ENCODE data around the gene DACH1.

Gene DACH1

DNA sequence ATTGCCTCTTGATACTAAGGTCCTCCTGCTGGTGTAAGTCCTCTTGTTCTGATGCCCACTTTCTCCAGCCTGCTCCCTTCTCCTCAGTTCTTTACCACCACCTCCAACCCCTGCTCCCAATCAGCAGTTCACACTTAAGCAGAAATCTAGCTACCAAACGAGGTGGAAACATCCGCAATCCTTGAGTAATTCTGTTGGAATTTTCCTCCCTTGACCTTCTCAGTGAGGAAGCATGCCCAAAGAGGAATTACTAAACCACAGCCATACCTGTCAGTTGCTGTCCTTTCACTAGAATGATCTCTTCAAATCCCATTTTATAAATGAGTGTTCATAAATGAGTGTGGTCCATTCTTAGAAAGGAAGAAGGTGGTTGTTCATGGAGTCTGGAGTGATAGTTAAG, 289.9 kb downstream of the DACH1 start:
- H3K4me3 ChIP-seq (ENCODE audit: low read depth, low read length) = no peak overlapping the region
- TF ChIP-seq, protein P1, sequence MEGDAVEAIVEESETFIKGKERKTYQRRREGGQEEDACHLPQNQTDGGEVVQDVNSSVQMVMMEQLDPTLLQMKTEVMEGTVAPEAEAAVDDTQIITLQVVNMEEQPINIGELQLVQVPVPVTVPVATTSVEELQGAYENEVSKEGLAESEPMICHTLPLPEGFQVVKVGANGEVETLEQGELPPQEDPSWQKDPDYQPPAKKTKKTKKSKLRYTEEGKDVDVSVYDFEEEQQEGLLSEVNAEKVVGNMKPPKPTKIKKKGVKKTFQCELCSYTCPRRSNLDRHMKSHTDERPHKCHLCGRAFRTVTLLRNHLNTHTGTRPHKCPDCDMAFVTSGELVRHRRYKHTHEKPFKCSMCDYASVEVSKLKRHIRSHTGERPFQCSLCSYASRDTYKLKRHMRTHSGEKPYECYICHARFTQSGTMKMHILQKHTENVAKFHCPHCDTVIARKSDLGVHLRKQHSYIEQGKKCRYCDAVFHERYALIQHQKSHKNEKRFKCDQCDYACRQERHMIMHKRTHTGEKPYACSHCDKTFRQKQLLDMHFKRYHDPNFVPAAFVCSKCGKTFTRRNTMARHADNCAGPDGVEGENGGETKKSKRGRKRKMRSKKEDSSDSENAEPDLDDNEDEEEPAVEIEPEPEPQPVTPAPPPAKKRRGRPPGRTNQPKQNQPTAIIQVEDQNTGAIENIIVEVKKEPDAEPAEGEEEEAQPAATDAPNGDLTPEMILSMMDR (IDR thresholded peaks at IDR 0.05; ENCODE audit: control insufficient read depth, extremely low read depth, insufficient read depth) = no peak
- DNase-seq (ENCODE audit: low read depth) = no peak

DNA sequence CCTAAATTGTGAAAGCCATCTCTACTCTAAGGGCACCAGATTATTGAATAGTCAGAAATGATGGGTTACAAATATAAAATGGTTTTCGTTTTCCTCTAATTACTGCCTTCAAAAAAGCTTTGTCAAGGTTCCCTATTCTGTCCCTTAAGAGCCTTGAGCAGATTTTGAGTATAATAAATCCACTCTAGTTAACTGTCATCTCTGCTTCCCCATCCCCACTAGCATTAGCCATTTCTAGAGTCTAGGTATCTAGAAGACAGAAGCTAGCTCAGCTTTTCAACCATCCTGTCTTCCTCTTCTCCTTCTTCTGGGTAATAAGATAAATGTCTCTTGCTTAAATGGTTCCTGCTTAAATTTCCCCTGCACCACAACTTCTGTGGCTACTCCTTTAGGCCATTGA, 290.4 kb downstream of the DACH1 start:
- no peak for DNase-seq (ENCODE audit: low read depth)
- H3K4me3 ChIP-seq (ENCODE audit: low read depth, low read length) = no peak overlapping the region
- TF ChIP-seq, protein P1 (IDR thresholded peaks at IDR 0.05; ENCODE audit: control insufficient read depth, extremely low read depth, insufficient read depth) = no peak

DNA sequence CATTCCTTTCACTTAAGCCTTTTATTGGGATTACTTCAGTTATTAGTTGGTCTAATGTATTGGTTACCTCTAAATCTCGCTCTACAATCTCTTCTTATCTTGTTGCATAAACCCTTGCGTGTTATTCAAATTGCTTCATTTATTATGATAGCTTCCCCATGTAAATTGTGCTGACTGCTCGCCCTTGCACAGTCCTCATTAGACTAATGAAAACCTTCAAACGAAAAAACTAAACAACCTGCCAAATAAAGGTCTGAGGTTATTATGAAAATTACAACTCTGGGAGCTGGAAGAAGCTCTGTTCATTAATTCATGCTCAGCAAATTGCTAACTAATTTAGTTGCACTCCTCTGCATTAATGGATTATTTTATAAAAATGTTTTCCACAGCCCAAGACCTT, 320.1 kb downstream of the DACH1 start:
- H3K4me3 ChIP-seq (ENCODE audit: low read depth, low read length) = no peak overlapping the region
- TF ChIP-seq, protein P1 (IDR thresholded peaks at IDR 0.05; ENCODE audit: control insufficient read depth, extremely low read depth, insufficient read depth) = no peak

DNA sequence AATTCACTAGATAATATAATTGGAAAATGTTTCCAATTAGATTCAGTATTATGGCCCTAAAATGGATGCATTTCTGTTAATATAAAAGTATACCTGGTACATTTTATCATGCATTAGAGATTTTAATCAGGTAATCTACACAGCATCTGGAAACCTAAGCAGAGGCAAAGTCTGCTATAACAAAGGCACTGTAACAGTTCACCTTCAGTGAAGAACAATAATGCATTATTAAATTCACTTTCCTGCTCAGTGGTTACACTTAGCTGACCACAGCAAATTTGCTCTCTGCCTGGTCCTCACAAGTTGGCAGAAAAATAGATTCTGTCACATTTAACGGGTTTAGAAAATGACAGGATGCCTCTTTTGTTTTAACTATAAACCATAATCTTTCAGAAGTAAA, 326.9 kb downstream of the DACH1 start:
- H3K4me3 ChIP-seq (ENCODE audit: low read depth, low read length) = no peak overlapping the region
- DNase-seq (ENCODE audit: low read depth) = no peak
- TF ChIP-seq, protein P1 (IDR thresholded peaks at IDR 0.05; ENCODE audit: control insufficient read depth, extremely low read depth, insufficient read depth) = no peak

More for the DNA sequence above, 320.1 kb downstream of the DACH1 start:
- DNase-seq (ENCODE audit: low read depth) = no peak

DNA sequence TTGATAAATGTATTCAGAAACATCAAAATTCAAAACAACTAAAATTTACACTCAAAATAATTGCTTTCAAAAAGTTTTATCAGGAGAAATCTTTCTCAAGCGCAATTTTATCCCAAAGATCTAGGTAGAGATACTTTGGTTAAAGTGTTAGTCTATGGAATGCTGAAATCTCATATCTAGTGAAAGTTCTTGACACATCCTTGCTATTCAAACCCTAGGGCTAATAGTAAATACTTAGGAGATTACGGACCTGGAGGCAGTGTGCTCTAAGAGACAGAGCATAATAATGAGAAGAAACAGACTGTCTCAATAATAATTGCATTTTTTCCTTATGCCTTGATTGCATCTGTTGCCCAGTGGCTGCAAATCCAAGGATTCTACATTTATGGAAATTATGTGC, 330.8 kb downstream of the DACH1 start:
- TF ChIP-seq, protein P1 (IDR thresholded peaks at IDR 0.05; ENCODE audit: control insufficient read depth, extremely low read depth, insufficient read depth) = no peak
- H3K4me3 ChIP-seq (ENCODE audit: low read depth, low read length) = no peak overlapping the region
- DNase-seq (ENCODE audit: low read depth) = no peak

DNA sequence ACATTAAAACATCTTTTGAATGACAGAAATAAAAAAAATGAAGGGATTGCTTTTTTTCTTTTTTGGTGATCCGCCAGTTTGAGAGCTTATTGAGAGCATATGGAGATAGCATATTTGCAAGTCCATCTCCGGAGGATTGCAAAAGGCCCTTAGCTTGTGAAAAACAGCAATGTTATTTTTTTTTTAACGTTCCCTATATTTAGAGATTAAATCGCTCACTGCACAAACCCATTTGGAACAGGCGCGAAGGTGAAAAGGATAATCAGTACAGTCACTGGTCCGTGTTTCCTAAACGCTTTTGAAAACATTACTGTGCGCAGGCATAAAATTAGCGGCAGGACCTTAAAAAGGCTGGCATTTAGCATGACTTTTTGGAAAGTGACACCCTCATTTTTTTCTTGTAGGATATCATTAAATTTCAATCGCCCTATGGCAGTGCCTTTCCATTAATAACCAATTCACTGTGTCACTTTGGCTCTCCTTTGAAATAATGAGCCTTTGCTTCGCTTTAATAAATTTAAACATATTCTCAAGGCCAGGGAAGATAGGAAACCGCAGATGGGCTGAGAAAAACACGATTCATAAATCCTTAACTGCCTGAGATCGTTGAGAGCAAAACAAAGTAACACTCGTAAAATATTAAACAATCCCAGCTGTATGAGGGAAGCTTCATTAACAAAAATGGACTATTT, 342.2 kb downstream of the DACH1 start:
- TF ChIP-seq, protein P1 (IDR thresholded peaks at IDR 0.05; ENCODE audit: control insufficient read depth, extremely low read depth, insufficient read depth) = no peak
- no peak overlapping the region for H3K4me3 ChIP-seq (ENCODE audit: low read depth, low read length)
- DNase-seq (ENCODE audit: low read depth) = no peak

DNA sequence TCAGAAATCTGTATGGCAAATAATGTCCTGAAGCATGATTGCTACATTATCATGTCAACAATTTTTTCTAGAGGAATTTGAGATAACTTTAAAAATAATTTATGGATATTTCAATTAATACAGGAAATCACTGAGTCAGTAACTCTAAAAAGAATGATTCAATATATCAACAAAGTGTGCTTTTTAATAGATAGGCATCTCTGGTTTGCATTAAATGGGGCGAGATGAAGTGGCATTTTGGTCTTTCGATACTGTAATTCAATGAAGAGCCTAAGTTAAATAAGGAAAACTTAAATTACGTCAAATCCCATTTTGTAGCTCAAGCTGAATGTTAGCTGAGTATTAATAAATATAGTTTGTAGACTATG, 342.8 kb downstream of the DACH1 start:
- no peak overlapping the region for H3K4me3 ChIP-seq (ENCODE audit: low read depth, low read length)
- DNase-seq (ENCODE audit: low read depth) = no peak
- TF ChIP-seq, protein P1 (IDR thresholded peaks at IDR 0.05; ENCODE audit: control insufficient read depth, extremely low read depth, insufficient read depth) = no peak
